ENCODE measurements around the gene MAP3K2.
A peak's percentile ranks its signal among the peaks of the same experiment; 100 is the strongest.

The MAP3K2 gene

GRCh38 chr2:127293386-127293747, 94.4 kb downstream of the MAP3K2 start:
- no peak for TF ChIP-seq CTCF (IDR thresholded peaks at IDR 0.05; ENCODE audit: extremely low read depth, missing control alignments)
- DNase-seq (ENCODE audit: low spot score), result no peak

- TF ChIP-seq CTCF (IDR thresholded peaks at IDR 0.05; ENCODE audit: extremely low read depth, missing control alignments), result no peak
- no peak for DNase-seq (ENCODE audit: low spot score)
Observed at GRCh38 chr2:127288274-127288673, 99.5 kb downstream of the MAP3K2 start.

GRCh38 chr2:127283275-127283674, 104.5 kb downstream of the MAP3K2 start:
- no peak for DNase-seq (ENCODE audit: low spot score)
- TF ChIP-seq CTCF (IDR thresholded peaks at IDR 0.05; ENCODE audit: extremely low read depth, missing control alignments), result no peak

GRCh38 chr2:127280693-127281092, 107.1 kb downstream of the MAP3K2 start:
- no peak for DNase-seq (ENCODE audit: low spot score)
- no peak for TF ChIP-seq CTCF (IDR thresholded peaks at IDR 0.05; ENCODE audit: extremely low read depth, missing control alignments)

GRCh38 chr2:127279781-127280180, 108.0 kb downstream of the MAP3K2 start:
- TF ChIP-seq CTCF (IDR thresholded peaks at IDR 0.05; ENCODE audit: extremely low read depth, missing control alignments), result no peak

GRCh38 chr2:127278959-127279358, 108.8 kb downstream of the MAP3K2 start:
- DNase-seq (ENCODE audit: low spot score), result no peak
- TF ChIP-seq CTCF (IDR thresholded peaks at IDR 0.05; ENCODE audit: extremely low read depth, missing control alignments), result no peak

More at GRCh38 chr2:127279781-127280180, 108.0 kb downstream of the MAP3K2 start:
- DNase-seq (ENCODE audit: low spot score), result no peak

GRCh38 chr2:127277028-127277427, 110.7 kb downstream of the MAP3K2 start:
- peak; percentile 38 for DNase-seq (ENCODE audit: low spot score)
- no peak for TF ChIP-seq CTCF (IDR thresholded peaks at IDR 0.05; ENCODE audit: extremely low read depth, missing control alignments)
